GM18873 (cell line): ENCODE results near the gene MAP3K4.

Source experiments
- ATAC-seq: cut with Tn5 transposase; IDR thresholded peaks from one replicate; pipeline ENCODE4 v1.9.1; 2021; ENCODE audit warnings: mild to moderate bottlenecking, moderate library complexity, moderate number of reproducible peaks; ENCODE audit not compliant: unreplicated experiment, low FRiP score

MAP3K4 gene

GRCh38 chr6:160991406-160992060 is at the start of gene MAP3K4:
TSS of gene MAP3K4 (plus strand) at chr6:160991769. CDS start at chr6:160991932, 163 bp downstream.
- ATAC-seq = peak; percentile 50

DNA sequence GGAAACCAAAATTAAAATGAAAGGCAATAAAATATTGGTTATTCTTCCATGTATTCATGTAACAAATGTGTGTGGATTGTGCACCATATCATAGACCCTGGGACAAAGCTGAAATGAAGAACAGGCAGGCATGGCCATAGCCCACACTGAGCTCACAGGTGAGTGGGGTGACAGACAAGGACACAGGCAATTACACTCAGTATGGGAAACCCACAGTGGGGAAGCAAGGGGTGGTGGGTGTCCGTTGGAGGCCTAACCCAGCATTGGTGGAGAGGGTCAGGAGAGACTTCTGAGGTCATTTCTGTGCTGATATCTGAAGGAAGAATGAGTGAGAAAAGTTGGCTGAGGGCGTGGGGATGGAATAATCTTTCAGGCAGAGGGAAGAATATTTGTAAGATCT is 47.6 kb upstream of the MAP3K4 start:
- ATAC-seq = no peak

- no peak for ATAC-seq
These were observed 45.9 kb upstream of the MAP3K4 start for GRCh38 chr6:160945516-160946177.

DNA sequence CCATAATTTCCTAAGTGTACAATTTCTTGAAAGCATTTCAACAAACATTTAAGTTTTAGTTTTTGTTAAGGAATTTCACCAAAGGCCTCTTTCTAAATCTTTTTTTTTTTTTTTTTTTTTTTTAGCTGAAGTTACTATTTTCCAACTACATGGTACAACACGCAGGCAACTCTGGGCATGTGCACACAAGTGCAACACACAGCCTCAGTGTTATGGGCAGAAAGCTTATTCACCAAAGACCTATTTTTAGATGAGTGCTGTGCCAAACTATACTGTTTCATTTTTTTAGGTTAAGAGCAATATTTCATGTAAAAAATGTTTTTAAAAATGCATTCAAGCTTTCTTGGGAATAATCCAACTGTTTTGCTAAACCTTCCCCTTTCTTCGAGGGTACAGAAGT is 42.0 kb upstream of the MAP3K4 start:
- ATAC-seq = no peak

DNA sequence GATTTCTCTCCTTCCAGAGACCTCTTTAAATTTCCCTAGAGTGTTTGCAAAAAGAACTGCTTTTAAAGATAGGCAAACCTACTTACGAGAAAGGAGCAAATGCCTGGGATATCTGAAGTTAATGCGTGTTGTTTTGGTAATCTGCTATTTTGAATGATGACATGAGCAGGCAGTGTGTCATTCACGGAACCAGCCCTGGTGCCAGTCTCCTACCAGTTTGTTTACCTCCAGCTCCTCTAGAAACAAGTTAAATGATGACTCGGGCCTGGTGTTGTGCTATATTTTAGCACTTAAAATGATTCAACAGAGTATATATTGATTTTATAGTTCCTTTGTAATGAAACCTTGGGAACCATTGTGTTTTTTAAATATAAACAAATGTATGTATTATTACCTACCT is 41.1 kb upstream of the MAP3K4 start:
- no peak for ATAC-seq

DNA sequence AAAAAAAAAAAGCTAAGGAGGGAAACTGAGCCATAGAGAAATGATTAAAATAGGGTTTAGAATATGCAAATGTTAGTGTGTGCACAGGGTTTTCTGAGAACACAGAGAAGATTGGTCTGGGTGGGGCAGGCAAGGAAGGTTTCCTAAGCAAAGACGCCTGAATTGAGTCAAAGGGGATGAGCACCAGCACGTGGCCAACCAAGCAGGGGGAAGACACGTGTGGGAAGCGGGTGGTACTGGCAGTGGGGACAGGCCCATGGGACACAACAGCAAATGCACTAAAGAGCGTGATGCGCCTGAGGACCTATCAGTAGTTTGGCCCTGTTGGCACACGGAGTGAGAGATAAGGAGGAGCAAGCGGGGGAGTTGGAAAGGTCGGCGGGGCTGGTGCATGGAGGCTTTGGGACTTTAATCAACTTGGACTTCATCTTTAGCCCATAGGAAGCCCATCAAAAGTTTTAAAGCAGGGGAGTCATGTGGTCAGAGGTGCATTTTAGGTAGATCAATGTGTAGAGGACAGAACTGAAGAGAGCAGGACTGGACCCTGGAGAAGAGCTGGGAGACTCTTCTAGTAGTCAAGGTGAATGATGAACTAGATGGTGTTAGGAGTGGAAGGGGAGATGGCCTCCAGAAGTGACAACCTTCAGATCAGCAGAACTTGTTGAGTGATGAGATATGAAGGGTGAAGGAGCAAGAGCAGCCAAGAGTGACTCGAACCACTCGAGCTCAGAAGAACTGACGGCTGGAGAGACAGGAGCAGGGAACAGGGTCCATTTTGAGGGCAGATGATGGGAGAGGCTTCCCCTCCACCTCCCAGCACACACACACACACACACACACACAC is 40.2 kb upstream of the MAP3K4 start:
- ATAC-seq = no peak

- no peak for ATAC-seq
These were observed 38.8 kb upstream of the MAP3K4 start for GRCh38 chr6:160952633-160953281.

DNA sequence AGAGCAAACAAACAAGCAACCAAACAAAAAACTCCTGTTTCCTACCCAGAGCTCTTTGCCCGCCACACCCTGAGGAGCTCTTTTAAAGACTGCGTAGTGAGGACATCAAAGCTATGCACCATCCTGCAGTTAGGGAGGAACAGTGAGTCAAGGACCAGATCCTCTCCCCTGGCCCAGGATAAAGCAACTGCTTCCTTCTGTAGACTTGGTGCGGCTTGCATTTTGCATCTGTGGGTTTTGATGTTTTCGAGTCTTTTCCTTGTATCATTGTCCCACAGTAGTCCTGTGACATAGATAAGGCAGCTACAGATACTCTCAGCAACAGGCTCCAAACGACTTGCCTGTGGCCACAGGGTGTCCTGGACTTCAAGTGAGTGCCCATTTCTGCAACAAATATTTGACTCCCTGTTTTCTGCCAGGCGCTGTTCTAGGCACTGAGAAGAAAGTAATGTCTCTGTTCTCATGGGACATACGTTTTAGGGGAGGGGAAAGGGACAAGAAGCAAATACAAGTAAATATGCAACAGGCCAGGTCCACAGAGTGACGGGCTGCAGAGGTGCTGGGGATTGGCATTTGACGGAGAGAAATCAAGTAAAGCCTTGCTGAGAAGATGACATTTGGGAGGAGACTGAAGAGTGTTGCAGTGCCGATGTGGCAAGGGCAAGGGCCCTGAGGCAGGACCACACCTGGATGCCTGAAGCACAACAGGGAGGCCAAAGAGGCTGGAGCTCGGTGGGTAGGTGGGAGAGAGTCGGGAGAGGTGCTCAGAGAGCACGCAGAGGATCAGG is 35.9 kb upstream of the MAP3K4 start:
- ATAC-seq = no peak

GRCh38 chr6:160956300-160957035 is 35.1 kb upstream of the MAP3K4 start:
- no peak for ATAC-seq

DNA sequence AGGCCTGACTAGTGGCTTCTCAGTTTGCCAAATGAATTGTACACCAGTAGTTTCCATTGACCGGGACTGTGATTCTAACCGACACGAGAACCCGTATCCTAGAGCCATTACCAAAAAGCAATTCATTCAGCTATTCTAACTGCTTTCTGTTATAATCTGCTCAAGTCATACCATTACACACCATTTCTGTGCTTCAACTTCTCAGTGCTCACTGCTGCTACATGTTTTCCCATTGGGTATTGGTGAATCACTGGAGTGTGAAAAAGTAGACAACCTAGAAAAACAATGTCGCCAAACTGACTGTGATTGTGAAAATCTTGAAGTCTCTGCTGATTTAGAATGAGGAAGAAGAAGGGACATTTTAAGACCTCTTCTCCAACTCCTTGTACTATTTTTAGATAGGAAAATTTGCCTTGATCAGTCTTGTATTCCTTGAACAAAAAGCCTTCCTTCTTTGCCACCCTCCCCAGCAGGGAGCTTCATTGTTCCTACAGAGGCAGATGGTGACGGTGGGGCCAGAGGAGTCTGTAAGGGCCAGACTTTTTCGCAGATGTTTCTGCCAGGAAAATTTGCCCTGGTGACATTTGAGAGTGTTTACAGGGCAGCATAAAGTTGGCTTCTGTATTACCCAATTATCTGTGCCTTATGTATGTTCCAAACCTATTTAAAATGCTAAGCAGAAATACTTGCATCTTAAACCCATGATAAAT is 31.7 kb upstream of the MAP3K4 start:
- ATAC-seq = no peak

- ATAC-seq = no peak
These were observed 30.7 kb upstream of the MAP3K4 start for GRCh38 chr6:160960839-160961238.

GRCh38 chr6:160962835-160963623 is 28.5 kb upstream of the MAP3K4 start:
- ATAC-seq = no peak

- ATAC-seq = no peak
These were observed 27.9 kb upstream of the MAP3K4 start for GRCh38 chr6:160963651-160964050.

DNA sequence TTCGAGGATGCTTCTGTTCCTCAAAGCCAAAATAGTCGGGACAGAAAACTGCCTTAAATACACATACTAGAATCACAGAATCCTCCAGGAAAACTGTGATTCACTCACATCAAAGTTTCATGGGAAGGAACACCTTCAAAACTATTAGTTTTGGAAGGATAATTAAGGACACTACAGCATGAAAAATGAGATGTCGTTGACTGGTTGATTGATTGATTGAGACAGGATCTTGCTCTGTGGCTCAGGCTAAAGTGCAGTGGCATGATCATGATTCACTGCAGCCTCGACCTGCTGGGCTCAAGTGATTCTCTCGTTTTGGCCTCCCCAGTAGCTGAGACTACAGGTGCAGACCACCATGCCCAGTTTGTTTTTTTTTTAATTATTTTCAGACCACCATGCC is 25.7 kb upstream of the MAP3K4 start:
- no peak for ATAC-seq

DNA sequence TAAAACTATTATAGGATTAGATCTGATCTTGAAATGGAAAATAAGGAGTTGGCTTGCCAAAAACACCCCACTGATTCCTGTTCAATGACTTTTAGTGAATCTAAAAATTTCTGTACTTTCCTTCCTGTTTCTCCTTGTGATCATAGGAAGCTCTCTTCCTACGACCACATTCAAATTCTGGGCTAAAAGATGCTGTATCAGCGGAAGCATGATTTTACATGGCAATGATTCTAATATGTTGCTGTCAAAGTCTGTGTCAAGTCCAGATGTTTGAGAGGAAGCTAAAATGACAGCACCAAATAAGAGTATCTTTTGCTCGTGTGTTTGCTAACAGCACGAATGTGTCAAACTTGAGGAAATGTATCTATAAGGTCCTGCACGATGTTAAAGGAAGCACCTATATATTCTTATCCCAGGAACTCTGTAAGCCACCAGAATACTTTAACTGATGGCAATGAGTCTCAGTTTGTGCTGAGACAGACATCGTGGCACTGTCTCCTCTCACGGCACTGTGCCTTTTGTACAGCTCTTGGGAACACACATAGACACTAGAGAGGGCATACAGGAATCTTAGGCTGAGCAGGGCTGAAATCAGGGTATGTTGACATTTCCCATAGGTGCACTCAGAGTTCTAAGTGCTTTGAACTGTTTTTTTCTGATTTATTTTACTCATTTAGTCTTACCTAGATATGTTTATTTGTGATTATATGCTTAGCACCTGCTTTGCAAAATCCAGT is 24.9 kb upstream of the MAP3K4 start:
- no peak for ATAC-seq

- no peak for ATAC-seq
These were observed 24.2 kb upstream of the MAP3K4 start for GRCh38 chr6:160967351-160967750.

GRCh38 chr6:160967833-160968232 is 23.7 kb upstream of the MAP3K4 start:
- ATAC-seq = no peak
